HG02571 (cell line): ENCODE results near the gene PHF2.

Experiments
- ATAC-seq: cut with Tn5 transposase; IDR thresholded peaks from one replicate; pipeline ENCODE4 v1.9.1; 2021; ENCODE audit warnings: mild to moderate bottlenecking, moderate library complexity; ENCODE audit not compliant: unreplicated experiment

The PHF2 gene

DNA sequence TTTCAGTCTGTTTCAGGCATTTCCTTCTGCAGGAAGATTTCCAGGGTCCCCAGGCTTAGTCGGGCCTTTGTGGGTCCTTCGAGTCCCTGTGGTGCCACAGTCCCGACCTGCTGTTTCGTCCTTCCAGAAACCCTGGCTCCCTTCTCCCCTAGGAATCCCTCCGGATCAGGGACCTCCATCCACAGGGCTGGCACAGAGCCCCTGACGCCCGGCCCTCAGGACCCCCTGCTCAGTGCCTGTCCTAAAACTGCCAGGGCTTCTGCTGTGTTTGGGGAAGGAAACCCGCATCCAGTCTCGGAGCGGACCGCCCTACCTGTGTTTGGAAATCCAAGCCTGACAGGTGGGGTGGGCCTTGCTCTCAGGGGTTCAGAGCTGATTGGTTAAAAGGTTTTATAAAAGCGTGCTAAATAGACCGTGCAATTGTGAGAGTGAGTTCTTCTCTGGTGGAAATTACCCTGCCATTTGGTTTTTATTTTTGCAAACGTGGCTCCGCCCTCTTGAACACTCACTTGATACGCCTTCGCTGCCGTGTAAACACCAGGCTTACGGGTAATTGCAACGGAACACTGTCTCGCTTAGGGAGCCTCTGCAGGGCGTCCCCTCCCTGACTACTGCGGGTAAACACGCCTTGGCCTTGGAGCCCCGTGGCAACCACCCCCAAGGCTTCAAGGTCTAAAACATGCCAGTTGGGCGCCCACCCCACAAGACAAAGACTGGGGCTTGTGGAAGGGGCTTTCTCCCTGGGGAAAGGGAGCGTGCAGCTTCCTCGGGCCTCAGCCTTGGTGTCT, 121.2 kb downstream of the PHF2 start:
- ATAC-seq = no peak

DNA sequence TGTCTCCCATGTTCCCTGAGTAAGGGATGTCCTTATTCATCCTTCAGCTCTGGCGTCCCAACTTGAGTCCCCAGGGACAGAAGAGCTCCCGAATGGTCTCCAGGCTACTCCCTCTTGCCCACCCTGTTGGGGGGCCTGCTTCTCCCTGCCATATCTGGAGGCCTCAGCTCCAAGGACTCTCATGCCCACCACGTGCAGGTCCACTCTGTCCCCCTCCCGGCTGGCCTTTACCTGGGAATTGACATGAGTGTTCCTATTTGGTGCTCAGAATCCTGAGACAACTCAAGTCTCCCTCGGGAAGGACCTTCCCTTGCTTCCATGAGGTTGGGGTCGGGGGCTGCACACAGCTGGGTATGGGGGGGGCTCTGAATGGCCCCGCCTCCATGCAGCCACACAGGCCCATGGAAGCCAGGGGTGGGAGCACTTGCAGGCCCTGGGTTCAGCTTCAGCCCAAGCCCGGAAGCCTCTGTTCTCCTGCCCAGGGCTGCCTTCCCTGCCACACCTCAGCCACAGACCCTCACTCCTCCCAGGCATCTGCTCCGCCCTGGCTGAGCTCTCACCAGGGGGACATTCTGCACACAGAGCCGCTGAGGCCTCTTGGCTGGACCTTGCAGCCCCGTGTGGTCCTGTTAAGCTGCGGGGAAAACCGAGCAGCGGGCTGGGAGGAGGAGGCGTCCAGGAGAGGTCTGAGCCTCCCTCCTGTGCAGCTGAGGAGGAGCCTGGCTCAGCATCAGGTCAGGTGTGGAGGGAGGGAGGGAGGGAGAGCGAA, 121.9 kb downstream of the PHF2 start:
- ATAC-seq = no peak

- no peak for ATAC-seq
Measured at GRCh38 chr9:93699650-93700049, 123.3 kb downstream of the PHF2 start.

GRCh38 chr9:93701494-93702218, 125.3 kb downstream of the PHF2 start:
- ATAC-seq = no peak

DNA sequence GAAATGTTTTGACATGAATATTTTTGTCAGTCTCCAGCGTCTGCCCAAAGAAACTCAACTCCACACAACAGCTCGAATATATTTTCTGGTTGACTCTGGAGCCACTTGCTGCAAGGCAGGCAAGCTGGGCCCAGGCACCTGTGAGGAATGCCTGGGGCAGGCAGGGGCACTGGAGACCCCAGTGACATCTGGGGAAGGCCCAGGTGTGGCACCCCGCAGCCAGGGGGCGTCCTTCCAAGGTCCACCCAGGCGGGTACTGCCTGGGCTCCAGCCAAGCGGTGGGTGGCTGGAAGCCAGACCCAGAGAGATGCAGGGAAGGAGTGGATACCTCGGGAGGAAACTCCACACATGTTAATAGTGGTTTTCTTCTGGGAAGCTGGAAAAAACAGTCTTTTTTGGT, 125.9 kb downstream of the PHF2 start:
- no peak for ATAC-seq

DNA sequence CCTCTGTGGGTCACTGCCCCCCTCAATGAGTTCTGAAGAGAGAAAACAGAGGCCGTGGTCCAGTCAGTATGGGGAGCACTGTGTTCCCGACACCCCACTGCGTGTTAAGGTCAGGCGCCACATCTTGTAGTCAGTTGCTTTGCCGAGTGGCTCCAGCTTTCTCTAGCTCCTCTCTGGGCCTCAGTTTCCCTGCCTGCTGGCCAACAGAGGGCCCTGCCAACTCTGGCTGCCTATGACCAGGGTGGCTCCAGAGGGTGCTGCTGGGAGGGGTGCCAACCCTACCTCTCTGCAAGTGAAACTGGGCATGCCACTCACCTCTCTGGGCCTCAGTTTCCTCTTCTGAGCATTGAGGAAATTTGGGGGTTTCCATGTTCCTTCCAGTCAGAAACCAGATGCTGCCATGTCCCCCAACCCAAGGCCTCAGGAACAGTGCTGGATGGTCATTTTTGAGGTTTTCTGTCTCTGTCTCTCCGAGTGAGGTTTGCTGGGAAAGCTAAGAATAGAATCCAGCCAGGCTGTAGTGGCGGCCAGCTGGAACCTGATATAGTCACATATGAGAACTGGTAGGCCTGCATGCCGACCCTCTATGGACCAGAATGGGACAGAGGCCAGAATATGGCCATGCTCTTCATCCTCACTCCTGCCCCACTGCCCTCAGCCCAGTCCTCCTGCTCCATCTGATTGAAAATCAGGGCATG, 132.1 kb downstream of the PHF2 start:
- ATAC-seq = no peak

DNA sequence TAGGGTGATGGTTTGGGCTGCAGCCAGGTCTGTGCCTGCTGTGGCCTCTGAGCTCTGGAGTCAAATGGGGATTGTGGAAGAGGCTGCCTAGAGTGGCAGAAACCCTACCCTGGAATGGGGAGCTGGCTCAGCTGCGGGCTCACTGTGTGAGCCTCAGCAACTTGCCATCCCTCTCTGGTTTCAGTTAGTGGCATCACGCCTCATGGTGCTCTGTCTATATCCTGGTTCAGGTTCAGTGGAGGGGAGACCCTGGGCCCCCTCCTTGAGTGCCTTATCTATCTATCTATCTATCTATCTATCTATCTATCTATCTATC, 132.6 kb downstream of the PHF2 start:
- ATAC-seq = no peak

DNA sequence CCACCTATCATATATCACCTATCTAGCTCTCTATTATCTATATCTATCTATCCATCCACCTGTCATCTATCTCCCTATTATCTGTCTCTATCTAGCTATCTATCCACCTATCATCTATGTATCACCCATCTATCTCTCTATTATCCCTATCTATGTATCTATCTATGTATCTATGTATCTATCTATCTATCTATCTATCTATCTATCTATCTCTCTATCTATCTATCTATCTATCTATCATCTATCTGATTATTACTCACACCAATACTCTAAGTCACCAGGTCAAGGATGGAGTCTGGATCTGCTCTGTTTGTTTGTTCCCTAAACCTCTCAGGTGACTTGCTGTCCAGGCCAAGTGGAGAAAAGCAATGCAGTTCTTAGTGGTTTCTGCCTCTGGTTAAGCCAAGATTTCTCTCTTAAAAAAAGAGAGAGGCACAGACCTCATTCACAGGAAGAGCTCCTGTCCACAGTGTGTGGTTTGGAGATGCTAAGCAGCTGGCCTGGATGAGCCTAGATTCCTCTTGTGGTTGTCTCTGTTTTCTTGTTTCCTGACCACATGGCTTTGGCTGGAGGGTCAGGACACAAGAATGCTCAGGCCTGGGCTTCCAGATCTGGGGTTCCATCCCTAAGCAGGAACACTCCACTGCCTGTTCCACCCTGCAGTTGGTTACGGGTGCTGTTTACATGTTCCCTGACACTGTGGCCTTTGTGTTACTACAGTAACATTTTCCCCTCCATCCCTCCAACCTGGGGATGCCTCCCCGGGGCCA, 133.4 kb downstream of the PHF2 start:
- no peak for ATAC-seq

DNA sequence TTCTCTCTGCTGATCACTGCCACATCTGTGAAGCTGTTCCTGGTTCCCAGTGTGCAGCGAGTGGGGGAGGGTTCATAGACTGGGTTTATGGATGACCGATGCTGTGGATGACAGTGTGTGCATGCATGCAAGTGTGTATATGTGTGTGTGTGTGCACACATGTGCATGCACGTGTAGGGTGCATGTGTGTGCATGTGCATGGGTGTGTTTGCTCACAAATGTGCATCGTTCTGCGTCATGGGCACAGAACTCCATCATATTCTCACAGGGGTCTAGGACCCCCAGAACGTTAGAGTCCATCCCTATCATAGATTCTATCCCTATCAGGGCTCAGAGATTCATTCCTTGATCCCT, 134.0 kb downstream of the PHF2 start:
- ATAC-seq = no peak

- no peak for ATAC-seq
Measured at GRCh38 chr9:93711002-93711401, 134.6 kb downstream of the PHF2 start.

DNA sequence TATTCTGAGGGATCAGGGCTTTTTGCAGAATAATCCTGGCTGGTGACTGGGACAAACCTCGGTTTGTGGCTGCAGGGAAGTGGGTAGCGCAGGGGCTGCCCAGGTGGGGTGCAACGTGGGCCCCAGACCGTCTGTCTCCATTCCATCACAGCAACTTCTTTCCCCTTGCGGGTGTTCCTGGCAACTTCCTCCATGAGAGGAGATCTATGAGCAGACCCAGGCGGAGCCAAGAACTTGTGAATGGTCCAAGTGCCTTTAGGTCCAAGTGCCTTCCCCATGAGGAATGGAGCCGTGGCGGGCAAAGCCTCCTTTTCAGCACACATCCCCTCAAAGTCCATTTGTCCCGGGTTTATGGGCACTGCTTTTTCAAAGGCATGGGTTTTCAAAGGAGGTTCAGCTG, 136.5 kb downstream of the PHF2 start:
- no peak for ATAC-seq

GRCh38 chr9:93713716-93714115, 137.3 kb downstream of the PHF2 start:
- no peak for ATAC-seq

DNA sequence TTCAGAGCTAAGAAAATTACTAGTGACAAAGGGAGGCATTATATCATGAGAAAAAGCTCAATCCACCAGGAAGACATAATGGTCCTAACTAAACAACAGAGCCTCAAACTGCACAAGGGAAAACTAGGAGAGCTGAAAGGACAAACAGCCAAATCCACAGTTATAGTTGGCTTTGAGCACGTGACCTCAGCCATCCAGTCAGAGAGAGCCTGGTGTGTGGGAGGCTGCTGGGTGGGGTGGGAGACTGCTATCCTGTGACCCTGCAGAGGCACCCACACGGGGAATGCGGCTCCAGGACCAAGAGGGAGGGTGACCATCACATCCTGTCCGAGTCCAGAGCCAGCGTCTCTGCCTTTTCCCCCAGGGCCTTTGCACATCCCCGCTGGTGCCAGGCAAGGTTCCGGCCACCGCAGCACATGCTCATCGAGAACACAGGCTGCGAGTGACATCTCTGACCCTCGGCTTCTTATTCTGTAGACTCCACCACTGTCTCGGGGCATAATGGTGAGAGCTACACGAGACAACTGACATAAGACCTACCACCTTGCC, 145.1 kb downstream of the PHF2 start:
- ATAC-seq = no peak

GRCh38 chr9:93724852-93725251, 148.5 kb downstream of the PHF2 start:
- no peak for ATAC-seq

GRCh38 chr9:93725382-93725781, 149.0 kb downstream of the PHF2 start:
- no peak for ATAC-seq

- no peak for ATAC-seq
Measured at GRCh38 chr9:93726147-93726546, 149.8 kb downstream of the PHF2 start.
